Stimulated activated CD8-positive, alpha-beta memory T cell treated with anti-CD3 and anti-CD28 coated beads, Interleukin-15, amount 100 ng/mL, for 1 hour (primary cell): ENCODE results near the gene PSMA5.
"Not testable (repeated sequence)": the region's sequence is repeated elsewhere in the genome, so short reads cannot be mapped to it uniquely, and the experiment has no call there.

Experiments
- DNase-seq: peaks from one replicate; pipeline ENCODE4 v3.0.0-alpha.2; 2020; ENCODE audit warnings: low read depth

Gene PSMA5

DNA sequence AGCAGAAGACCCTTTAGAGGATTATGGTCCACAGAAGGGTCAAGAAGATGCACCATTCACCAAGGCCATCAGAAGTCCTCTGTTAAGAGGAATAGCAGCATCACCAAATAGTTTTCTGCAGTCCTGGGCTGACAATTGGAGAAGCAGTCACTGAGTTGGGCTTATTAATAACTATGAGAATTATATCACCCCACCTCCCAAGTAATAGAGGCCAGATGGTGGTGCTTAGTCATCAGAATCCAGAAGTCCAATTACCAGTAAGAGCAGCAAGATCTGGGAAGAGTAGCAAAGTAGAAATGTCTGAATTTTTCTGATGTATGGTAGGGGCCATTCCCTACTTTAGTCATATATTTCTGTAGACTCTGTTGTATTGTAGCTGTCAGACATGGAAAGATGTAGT is 6.1 kb upstream of the PSMA5 start:
- no peak for DNase-seq

DNA sequence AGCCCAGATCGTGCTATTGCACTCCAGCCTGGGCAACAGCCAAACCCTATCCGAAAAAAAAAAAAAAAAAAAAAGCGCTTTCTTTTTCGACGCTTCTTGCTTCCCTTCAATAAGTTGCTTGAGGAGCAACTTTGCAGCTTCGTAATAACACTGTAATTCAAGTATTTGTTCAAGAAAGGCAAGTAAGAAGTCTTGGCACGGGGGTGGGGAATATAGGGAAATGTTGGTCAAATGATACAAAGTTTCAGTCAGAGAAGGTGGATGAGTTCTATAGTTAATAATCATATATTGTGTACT is 871 bp upstream of the PSMA5 start:
- DNase-seq: no peak

DNA sequence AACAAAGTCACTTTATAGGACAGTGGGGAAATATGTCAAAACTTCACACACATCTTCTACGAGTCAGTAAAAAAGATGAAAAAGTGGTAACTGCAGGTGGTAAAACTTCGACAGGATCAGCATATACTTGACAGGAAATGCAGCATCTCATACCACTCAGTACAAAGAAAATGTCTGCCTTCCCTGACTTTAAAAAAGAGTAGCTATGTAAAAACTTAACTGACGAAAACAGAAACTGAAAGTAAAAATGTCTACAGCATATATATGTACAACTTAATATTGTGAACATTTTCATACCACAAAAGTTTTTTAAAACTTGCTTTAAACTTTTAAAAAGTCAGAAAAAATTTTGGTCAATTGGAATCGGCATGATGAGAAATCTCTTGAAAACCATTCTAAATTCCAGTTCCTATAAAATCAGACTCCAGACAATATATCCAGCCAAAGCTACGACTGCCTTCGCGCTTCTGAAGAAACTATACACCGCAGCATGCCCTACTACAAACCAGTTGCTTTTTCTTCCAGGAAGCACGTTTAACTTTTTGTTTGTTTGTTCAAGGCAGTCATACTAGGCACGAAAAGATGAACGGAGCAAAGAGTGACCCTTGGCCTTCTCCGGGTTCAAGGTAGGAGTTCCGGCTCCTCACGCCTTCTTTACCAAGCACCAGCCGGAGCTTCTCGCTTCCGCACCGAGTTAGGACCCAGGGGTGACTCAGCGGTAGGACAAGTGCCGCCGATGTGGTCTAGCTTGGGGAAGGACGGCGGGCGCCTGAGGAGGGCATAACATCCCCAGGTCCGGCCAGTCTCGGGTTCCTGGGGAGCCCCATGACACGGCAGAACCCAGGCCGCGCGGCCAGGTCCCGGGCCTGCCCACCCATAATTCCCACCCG is 612 bp downstream of the PSMA5 start:
- no peak for DNase-seq

DNA sequence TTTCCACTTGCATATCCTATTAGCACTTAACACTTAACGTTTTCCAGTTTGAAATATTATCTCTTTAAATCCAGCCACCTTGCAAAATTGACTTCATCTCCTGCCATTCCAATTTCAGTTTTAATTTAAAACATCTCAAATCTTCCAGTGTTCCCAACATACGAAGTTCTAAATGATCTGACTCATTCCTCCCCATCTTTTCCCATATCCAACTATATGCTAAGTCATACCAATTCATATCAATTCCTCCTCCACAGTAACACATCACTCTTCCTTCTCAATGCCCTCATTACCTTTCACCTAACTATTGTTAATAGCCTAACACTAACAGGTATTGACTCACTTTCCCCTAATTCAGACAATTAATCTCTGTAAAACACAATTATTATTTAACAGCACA is 2.8 kb downstream of the PSMA5 start:
- no peak for DNase-seq

DNA sequence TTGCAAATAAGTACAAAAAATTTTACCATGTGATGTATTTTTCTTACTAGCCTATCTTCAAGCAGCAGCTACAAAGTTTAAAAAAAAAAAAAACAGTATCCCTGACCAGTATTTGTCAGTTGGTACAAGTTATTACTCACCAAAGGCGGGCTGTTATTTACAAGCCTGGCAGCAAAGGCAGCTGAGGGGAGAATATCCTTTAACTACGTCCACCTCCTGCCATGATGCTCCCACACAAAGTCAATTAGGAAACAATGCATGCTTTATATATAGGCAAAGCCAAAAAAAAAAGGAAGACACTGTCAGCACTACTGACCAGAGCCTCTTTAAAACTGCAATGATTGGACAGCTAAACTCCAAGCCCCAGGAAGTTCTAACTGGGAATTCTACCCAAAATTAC is 13.7 kb downstream of the PSMA5 start:
- no peak for DNase-seq

DNA sequence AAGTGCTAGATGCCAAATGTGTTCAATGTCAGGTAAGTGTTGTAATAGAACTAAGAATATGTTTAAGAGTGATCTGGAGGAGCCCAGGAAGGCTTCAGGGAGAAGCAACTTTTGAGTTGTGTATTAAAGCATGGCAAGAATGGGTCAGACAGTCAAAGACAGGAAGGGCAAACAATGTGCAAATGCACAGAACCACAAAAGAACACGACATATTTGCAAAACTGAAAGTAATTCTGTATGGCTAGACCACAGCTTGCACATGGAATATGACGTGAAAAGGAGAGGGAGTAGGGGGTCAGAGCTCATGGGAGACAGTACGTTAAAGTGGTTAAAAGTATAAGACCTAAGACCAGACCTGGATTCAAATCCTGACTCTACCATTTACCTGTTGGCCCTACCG is 21.4 kb downstream of the PSMA5 start:
- DNase-seq: no peak

DNA sequence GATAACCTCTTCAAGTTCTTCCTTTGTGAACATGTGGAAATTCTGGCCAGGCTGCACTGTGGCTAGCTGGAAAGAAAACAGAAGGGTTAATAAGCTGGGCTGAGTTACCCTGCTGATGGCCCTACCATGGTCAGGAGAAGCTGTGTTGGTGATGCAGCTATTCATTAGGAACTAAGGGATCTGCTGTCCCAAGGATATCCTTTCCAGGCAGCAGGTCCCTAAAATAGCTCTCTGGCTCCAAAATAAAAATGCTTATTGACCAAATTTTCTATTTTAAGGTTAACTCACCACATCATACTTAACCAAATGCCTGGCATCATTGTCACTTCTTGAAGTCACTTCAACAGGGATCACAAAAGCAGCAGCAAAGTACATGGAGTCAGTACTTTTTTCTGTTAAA is 24.2 kb downstream of the PSMA5 start:
- no peak for DNase-seq

DNA sequence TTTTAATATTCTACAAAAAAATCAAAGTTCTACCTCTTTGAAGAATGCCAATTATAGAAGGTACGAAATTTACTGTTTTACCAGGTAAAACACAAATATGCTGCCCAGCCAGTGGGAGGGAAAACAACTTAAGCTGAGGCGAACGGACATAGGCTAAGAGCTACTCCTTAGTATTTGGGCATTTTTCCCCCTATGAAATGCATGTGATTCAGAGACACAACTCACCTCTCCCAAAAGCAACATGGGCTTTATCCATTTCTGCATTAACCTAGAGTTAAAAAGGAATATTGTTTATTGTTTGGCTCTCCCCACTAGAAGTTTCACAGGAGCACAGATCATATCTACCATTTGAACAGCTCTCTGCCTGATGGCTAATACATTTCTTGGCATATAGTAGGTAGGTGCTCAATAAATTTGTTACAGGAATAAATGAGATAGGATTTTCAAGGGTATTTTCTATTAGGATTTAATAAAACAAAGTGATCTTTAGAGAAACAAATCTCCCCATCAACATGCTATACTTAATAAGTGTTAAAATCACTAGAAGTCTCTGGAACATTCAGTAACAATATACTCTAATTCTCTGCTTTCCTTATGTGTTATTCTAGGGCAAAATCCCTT is 26.1 kb downstream of the PSMA5 start:
- DNase-seq: no peak

DNA sequence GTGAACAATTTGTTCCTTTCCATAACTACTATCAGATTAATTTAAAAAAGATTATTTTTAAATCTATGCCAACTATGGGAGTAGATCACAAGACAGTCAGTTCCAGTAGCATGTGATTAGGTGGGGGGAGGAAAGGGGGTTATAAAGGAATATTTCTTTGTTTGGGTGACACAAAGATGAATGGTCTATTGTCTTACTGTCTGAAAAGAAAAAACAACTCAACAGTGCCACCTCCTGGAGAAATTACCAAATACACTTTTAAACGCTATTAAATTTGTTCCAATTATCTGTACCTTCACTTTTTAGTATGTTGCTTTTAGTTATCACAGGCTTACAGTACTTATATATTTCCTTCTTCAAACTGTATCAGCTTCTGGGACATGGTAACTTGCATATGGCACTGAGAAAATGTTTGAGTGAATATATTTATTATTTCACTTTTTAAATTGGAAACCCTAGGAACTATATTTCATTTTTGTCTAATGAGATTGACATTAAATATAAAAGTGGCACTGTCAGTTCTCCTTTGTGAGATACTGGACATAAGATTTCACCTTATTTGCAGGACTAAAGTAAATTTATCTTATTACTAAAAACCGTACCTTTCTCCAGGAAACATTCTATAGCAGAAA is 26.8 kb downstream of the PSMA5 start:
- no peak for DNase-seq

DNA sequence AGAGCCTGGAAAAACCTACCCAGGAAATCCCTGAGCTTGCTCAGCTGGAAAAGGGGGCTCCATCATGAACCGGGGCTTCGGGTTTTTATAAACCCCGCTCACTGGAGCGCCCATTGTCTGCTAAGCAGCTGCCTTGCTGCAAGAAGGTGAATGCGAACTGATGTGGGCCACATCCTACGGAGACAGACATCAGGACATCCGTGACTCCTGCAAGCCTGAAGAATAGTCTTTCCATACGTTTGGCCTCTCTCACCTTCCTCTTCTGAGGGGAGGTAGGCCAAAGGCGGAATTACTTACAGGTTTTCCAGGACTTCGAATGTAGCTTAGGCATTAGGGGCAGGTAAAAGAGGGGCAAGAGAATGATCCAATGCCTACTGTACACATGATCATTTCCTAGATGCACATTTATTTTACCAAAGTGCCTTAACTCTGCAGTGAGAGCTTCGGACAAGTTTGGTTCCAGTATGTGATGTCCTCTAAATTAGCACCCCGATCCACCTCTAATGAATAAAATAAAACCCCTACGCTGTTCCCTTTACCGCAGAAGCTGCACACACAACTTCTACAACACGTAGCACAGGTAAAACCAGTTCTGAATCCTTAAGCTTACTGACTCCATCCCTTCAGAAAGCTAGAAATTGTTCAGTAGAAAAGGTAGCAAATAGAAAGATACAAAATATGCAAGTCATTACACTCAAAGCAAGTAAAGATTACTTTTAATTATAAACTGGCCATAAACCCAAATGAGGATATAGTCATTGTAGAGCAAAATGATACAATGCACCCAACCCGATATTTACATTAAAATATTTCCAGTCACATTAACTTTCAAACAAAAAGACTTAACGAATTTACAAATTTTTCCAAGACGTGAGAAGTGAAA is 27.7 kb downstream of the PSMA5 start:
- DNase-seq: no peak

DNA sequence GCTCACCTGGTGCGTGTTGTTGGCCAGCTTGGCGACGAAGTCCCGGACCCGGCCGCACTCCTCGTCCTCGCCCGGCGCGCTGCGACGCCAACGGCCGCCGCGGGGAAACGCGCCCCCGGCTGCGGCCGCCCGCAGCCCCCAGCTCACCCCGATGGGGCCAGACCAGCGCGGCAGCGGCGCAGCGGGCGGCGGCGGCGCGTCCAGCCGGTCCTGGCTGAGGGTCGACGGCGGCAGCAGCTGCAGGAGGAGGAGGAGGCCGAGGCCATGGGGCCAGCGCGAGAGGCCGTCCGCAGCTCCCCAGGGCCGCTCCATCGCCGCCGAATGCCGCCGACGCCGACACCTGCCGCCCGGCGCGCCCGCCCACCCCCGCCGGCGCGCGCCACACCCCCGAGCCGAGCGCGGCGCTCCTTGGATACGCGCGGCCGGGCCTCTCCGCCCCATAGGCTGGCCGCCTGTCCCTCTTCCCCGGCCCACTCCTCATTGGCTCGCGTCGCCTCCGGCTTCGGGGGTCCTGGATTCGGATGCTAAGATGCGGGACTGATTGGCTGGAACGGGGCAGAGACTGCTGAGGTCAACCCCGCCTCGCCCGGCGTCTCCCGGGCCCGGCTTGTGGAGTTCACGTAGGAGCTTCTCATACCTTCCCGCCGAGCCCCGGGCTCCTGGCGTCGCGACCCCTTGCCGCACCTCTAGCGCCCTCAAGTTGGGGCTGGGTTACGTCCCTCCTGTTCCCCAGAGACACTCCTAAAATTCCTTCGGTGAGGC is 28.5 kb downstream of the PSMA5 start, which contains the start of gene SORT1:
Gene SORT1, minus strand, starts transcription at position 338 of the 762 bp plus-strand sequence. Its CDS starts 26 bp downstream, at position 312.
- DNase-seq: peak; percentile 15

DNA sequence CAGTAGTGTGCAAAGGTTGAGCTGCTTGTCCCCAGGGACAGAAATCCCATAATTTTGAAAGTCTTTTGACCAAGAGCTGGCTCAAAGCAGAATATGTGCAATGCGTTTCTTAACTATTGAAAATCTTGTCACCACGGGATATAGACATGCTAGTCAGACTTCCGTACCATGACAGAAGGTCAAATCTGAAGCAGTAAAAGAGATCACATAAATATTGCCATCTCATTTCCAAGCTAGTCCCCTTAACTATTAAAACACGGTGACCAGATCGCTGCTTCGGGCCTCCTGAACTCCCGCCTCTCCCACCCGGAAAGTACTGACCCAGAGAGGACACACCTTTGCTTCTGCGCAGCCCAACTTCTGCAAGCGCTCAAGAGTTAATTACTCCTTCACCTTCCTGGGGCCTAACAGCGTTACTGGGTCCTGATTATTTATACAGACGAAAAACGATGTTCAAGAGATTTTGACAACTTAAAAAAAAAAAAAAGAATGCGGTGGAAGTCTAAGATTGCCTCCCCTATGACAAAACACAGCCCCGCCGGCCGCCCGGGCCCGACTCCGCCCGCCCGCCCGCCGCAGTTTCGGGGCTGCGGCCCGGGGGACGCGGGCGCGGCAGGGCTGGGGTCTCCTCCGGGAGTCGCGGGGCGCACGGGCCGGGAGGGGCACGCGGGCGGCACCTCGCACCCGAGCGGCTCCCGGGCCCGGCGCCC is 29.2 kb downstream of the PSMA5 start:
- no peak for DNase-seq

DNA sequence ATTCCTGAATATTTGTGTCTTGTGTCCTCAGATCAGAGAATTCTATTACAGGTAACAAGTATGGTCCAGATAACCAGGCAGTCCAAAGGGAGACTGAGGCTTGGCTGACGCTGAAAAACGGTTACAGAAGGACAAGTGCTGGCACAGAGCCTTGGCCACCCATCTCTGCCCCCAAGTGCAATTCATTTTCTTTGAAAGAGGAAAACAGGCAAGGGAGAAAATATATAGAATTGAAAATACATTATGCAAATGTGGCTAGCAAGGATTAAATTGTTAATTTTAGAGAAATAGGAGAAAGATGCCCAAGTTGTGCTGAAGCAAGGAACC is 29.8 kb downstream of the PSMA5 start:
- DNase-seq: no peak

DNA sequence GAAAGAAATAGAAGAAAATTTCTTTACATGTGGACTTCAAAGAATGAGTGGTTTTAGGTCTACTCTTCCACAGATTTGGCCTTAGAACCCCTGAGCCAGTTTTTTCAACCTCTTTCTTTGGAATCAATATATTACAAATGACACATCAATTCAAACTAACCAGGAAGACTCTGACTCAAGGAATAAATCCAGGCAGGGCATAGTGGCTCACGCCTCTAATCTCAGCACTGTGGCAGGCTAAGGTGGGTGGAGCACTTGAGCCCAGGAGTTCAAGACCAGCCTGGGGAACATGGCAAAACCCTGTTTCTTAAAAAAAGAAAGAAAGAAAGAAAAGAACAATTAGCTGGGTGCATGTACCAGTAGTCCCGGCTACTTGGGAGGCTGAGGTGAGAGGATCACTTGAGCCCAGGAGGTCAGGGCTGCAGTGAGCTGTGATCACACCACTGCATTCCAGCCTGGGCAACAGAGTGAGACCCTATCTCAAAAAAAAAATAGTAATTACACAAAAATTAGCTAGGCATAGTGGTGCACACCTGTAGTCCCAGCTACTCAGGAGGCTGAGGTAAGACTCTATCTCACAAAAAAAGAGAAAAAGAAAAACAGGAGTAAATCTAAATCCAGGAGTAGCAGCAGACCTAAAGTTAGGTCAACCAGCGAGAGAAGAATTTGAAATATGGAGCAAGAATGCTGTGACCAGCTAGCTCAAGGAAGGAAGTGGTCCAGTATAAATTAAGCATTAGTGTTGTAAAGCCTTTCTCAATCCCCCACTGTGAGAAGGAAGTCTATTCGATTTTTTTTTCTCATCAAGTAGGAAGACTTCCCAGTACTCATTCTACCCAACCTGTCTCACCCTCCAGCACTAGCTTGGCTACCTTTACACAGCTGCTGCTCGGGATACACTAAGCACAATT is 30.4 kb downstream of the PSMA5 start:
- no peak for DNase-seq

DNA sequence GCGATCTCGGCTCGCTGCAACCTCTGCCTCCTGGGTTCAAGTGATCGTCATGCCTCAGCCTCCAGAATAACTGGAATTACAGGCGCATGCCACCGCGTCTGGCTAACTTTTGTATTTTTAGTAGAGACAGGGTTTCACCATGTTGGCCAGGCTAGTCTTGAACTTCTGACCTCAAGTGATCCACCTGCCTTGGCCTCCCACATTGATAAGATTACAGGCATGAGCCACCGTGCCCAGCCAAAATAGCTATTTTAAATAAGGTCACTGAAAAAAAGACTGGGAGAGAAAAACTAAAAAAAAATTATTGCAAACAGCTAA is 31.0 kb downstream of the PSMA5 start:
- not testable (repeated sequence) for DNase-seq

DNA sequence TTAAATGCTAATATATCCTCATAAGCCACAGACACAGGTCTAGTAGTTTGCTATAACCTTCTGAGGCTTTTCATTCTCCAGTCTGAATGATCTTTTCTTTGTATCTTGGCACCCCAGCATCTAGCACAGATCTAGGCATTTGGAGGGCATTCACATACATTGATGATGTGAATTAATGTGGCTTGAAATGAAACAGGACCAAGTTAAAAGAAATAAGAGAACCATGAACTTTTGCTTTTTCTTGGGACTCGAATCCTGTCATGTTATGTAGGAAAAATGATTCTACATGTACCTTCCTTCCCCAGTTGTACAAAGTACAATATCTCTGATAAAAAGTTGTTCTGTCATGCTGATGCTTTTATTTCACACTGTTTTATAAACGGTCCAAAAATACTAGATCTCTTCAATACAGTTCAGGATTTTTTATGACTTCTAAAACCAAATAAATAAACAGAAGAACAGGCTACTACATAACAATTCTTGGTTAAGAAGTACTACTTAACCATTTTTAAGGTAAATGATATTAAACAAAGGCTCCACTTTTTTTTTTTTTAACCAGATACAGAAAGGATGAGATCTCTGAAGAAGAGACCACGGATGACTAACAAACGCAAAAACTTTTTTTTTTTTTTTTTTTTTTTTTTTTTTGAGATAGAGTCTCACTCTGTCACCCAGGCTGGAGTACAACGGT is 31.5 kb downstream of the PSMA5 start:
- no peak for DNase-seq

DNA sequence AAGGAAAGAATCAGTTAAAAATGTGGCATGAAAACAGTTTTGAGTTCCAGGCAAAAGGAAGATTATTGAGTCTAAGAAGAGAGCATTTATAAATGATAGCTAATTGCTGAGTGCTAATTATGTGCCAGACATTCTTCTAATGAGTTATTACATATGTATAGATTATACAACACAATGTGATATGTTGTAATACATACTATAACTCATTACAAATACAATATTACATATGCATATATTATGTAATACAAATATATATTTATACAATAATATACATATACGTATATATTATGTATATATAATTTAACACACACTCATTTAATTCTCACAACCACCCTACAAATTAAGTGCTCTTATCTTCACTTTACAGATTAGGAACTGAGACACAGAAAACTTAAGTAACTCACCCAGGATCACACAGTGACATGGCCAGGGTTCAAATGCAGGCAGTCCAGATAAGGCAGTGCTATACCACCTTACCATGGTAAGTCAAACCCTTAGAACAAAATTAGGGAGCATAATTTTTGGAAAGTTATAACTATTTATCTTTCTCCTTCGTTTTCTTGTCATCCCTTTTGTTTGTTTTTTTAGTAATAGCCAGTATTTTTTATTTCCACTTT is 32.5 kb downstream of the PSMA5 start:
- DNase-seq: no peak

DNA sequence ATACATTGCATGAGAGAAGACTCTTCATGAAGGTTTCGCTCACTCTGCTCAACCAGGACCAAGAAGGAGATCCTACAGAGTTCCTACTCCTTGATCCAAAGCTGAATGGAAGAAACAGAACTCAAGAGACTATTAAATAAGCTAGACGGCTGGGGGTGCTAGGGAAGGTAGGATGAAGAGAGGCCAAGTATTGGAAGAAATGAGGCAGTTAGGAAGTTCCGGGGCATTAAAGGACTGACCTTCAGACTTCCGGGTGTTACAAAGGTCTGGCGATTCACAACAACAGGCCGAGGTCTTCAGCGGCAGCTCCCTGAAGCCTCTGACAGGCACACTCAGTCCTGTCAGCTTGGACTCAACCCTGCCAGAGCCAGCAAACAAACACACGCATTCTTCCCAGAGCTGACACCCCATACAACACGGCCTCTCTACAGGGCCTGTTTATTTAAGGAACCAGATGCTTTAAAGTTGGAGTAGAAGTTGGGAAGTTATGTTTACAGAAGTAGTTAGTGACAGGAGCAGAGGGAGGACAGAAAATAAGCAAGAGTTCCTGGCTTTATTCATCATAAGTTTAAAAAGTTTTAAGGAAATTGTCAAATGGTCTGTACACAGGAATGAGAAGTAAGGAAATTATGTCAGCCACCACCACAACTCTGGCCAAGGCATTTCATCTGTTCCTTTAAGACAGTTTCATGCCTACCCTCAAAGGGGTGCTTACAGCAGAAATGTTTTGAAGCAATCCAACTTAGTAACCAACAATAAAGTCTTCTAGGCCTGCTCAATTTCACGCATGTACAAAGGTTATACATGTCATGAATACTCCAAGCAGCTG is 33.2 kb downstream of the PSMA5 start:
- DNase-seq: no peak
